ENCODE data around the gene AGBL1.

The AGBL1 gene

GRCh38 chr15:86165265-86166211 is 85.9 kb downstream of the AGBL1 start:
- DNase-seq = no peak

GRCh38 chr15:86167841-86168240 is 88.2 kb downstream of the AGBL1 start:
- DNase-seq = no peak

- no peak for DNase-seq
Observed at GRCh38 chr15:86178845-86179244, 99.2 kb downstream of the AGBL1 start.

- DNase-seq = no peak
Observed at GRCh38 chr15:86183596-86184491, 104.2 kb downstream of the AGBL1 start.

DNA sequence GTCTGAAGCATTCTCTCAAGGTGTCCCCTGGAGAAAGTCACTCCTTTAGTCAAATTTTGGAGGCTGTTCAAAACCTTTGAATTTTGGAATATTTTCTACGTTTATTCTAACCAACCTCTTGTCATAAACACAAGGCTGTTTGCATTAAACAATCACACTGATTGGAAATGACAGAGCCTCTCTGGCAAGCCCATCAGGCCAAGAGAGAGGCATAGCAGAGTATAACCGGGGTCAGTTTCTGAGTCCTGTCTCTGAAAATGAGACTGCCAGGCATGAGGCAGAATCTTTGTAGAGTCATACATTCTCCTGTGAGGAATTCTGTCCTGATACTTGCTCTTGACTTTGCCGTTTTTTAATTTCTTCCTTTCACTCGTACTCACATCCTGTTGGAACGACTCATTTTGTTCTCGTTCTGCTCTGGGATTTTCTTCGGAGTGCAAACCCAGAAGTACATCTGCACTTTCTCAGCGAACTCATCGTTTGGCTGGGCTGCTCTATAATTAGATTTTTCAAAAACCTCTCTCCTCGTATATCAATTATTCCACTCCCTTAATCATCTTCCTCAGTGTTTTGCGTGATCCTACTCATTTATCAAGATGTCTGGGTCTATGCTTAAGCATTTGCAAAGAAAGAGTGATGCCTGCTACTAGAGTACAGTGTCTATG is 114.2 kb downstream of the AGBL1 start:
- no peak for DNase-seq

GRCh38 chr15:86197770-86198169 is 118.1 kb downstream of the AGBL1 start:
- DNase-seq = no peak

DNA sequence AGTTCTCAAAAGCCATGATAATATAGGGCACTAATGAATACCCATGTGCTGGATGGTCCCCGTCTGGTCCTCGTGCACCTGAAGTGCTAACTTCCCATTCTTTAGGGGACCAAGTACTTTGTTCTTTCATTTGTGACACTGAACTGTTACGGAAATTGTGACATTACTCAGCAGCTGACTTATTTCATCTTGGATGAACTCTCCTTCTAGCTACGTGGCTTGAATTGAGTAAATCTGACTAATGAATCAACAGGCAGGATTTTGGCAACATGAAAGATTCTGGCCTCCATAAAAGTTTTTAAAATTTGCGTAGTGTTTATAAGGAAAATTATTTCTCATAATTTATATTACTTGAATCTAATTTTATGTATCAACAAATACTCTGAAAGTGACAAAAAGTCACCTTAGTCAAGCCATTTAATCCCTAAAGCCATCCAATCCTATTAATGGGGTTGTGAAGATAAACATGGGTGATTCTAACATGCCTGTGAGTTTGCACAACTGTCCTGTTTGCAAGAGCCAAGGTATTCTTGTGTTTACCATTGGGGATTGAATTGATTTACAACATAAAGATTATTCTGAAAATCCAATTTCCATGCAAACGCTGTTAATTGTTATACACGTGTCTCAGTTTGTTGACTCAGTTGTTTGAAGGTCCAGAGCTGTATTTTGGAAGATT is 119.9 kb downstream of the AGBL1 start:
- DNase-seq = no peak

GRCh38 chr15:86201313-86202008 is 121.8 kb downstream of the AGBL1 start:
- no peak for DNase-seq

GRCh38 chr15:86203462-86203861 is 123.8 kb downstream of the AGBL1 start:
- no peak for DNase-seq

- DNase-seq = no peak
Observed at GRCh38 chr15:86205096-86205495, 125.4 kb downstream of the AGBL1 start.

- DNase-seq = no peak
Observed at GRCh38 chr15:86213420-86213819, 133.7 kb downstream of the AGBL1 start.

- DNase-seq = no peak
Observed at GRCh38 chr15:86213888-86214287, 134.2 kb downstream of the AGBL1 start.

DNA sequence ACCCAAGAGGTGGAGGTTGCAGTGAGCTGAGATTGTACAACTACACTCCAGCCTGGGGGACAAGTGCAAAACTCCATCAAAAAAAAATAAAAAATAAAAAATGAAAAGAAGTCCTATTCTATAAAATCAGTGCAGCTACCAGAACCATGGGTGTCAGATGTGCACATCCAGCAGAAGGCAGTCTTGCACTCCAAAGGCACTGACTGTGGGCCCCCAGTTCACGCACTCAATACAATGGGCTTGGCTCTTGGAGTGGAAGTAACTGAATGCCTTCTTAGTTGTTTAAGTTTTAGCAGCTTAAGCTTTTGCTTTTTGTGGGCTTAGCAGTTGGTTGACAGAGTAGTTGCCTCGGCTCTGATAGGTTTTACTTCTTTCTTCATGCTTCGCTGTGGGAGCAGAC is 141.4 kb downstream of the AGBL1 start:
- no peak for DNase-seq

GRCh38 chr15:86229306-86229705 is 149.6 kb downstream of the AGBL1 start:
- DNase-seq = no peak

DNA sequence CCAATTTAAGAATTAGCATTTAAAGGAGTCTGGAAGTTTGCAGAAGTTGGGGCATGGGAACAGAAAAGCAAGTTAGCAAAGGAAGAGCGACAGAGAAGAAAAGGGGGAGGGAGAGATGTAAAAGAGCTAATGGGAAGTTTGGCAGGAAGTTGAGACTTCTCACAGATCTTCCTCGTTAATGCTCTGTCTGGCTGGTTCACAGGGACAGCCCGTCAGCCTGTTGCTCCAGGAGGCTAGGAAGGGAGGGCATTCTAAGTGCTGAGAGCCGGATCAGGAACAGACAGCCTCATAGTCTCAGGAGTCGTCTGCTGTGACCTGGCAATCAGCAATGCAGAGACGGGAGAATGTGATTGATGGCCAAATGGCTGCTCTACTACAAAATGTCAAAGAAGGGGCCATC is 150.3 kb downstream of the AGBL1 start:
- no peak for DNase-seq

DNA sequence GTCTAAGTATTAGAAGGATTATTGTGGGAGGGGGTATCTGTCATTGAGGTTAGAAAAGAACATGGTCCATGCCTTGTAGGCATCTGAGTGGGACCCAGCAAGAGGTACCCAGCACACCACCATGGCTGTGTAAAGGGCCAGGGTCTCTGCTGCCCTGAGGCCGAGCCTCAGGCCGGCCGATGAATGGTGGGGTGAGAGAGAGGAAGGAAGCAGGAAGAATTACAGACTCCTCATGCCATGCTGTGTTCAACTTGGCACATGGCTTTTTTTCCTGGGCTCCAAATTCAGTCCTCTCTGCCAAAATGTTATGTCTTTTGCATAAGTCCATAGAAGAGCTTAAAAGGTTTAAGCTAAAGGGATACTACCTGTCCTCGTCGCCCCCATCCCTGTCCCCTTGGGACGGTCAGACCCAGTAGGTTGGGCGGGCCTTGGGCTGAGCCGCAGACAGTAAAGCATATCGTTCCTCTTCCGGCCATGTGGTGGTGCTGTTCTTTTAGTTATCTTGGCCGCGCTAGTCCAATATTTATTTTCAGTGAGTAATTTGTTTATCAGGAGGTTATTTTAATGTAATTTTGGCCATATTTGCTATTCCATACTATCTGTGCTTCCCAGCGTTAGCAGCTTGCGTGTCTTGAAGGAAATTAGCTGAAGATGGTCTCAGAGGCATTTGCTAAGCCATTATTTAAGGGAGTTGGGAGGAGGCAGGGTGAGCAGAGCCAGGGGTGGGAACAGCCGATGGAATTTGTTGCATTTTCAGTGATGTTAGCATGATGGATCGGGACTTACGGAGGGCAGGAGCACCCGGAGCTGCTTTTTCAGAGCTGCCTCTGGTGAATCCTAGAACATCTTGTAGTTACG is 152.4 kb downstream of the AGBL1 start:
- DNase-seq = no peak

GRCh38 chr15:86235667-86236066 is 156.0 kb downstream of the AGBL1 start:
- no peak for DNase-seq

DNA sequence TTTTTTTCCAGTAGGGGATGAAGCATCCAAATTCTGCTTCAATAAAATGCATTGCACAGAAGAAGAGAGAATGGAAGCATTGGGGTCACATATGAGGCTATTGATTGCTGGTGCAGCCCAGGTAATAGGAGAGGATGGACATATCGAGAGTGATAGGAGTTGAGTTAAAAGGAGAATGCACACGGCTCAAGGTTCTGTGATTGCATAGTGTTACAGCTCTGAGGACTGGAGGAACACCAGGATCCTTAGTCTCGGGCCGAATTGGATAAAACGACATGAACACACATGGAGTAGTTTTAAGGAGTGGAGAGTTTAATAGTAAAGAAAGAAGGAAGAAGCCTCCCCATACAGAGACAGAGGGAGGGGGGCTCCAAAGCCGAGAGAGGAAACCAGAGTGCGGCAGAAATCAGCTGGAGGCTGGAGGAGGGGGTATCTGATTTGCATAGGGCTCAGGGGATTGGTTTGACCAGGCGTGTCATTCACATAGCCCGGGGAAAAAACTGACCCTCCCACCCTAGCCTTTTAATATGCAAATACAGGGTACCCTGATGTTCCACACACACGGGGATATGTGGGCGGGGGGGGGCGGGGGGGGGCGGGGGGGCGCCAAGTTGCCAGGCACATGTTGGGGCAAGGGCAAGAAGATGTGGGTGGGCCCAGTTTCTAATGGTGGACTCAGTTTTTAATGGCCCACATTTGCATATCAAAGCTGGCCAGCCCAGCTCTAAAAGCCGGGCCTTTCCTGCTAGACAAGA is 156.9 kb downstream of the AGBL1 start:
- no peak for DNase-seq

- DNase-seq = no peak
Observed at GRCh38 chr15:86237111-86237500, 157.4 kb downstream of the AGBL1 start.

DNA sequence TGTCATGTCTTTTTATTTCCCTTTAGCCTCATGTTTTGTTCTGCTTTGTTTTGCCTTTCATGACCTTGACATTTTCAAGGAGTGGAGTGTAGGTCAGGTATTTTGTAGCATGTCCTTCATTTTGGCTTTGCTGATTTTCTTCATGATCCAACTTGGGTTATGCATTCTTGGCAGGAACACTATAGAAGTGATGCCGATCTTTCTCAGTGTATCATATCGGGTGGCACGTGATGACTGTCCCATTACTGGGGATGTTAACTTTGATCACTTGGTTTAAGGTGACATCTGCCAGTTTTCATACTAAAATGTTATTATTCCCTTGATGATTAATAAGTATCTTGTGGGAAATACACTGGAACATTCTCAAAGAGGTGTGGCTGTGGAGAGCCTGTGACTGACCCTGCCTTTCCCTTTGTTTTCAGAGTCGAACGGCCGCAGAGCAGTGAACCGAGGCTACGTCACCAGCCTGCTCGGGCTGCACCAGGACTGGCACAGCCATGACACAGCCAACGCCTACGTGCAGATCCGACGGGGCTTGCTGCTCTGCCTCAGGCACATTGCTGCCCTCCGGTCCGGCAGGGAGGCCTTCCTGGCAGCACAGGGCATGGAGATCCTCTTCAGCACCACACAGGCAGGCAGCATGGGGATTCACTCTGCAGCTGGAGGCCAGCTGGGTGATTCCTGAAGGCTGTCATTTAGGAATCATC is 167.7 kb downstream of the AGBL1 start:
- DNase-seq = no peak

All from NCI-H2029 treated with DMSO at 0.1 percent for 48 hours (cell line).